ENCODE measurements around the gene KRT38.

DNA sequence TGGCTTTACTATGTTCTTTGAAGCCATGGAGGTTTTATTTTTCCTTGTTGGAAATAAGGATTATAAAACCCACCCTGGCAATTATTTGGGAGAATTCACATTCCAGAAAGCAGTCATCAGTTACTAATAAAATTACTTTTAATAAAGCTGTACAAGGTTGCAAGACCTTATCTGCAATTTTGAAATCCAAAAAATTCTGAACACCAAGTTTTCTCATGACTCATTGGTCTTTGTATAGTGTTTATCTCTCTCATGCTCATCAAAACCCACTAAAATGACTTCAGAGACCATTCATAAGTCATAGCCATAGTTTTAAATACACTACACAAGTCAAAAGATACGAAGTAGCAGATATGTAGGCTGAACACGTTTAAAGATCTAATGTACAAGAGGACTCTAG is 6.0 kb upstream of the KRT38 start:
- TF ChIP-seq, protein P1, sequence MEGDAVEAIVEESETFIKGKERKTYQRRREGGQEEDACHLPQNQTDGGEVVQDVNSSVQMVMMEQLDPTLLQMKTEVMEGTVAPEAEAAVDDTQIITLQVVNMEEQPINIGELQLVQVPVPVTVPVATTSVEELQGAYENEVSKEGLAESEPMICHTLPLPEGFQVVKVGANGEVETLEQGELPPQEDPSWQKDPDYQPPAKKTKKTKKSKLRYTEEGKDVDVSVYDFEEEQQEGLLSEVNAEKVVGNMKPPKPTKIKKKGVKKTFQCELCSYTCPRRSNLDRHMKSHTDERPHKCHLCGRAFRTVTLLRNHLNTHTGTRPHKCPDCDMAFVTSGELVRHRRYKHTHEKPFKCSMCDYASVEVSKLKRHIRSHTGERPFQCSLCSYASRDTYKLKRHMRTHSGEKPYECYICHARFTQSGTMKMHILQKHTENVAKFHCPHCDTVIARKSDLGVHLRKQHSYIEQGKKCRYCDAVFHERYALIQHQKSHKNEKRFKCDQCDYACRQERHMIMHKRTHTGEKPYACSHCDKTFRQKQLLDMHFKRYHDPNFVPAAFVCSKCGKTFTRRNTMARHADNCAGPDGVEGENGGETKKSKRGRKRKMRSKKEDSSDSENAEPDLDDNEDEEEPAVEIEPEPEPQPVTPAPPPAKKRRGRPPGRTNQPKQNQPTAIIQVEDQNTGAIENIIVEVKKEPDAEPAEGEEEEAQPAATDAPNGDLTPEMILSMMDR (IDR thresholded peaks at IDR 0.05), result no peak
- TF ChIP-seq POLR2AphosphoS5 (IDR thresholded peaks at IDR 0.05) (no peak), POLR2A (IDR thresholded peaks at IDR 0.05) (no peak)
